MM.1S (cell line): ENCODE data around the gene CRTC2.

ENCODE experiments used
- DNase-seq: peaks from one replicate; pipeline ENCODE4 v3.0.0-alpha.2; 2015
- H2AFZ ChIP-seq: fragments of 300-600 bp; sonication (generic); 2 replicates; pipeline ENCODE4 v1.6.0; 2016; ENCODE audit warnings: antibody characterized with exemption, low read length
- H3F3A ChIP-seq: fragments of 300-600 bp; sonication (generic); 2 replicates; pipeline ENCODE4 v1.6.1; 2016; ENCODE audit warnings: mild to moderate bottlenecking, antibody characterized with exemption, low read length, moderate library complexity, mixed read lengths; ENCODE audit not compliant: insufficient read depth
- H3K27ac ChIP-seq: fragments of 300-600 bp; sonication (generic); 2 replicates; pipeline ENCODE4 v1.5.1; 2016; ENCODE audit warnings: mild to moderate bottlenecking, low read length
- H3K27me3 ChIP-seq: fragments of 300-600 bp; sonication (generic); replicated peaks from 2 replicates; pipeline ENCODE4 v1.6.0; 2016; ENCODE audit warnings: low read length; ENCODE audit not compliant: insufficient read depth
- H3K36me3 ChIP-seq: fragments of 300-600 bp; sonication (generic); replicated peaks from 2 replicates; pipeline ENCODE4 v1.6.1; 2016; ENCODE audit warnings: mild to moderate bottlenecking, low read length, mixed read lengths; ENCODE audit not compliant: insufficient read depth
- H3K4me1 ChIP-seq: fragments of 300-600 bp; sonication (generic); 2 replicates; pipeline ENCODE4 v1.6.1; 2016; ENCODE audit warnings: low read length, mixed read lengths
- H3K4me2 ChIP-seq: fragments of 300-600 bp; sonication (generic); 2 replicates; pipeline ENCODE4 v1.6.0; 2016; ENCODE audit warnings: low read depth, low read length
- H3K4me3 ChIP-seq: fragments of 300-600 bp; sonication (generic); 2 replicates; pipeline ENCODE4 v1.5.1; 2016; ENCODE audit warnings: low read length, mixed read lengths
- H3K79me2 ChIP-seq: fragments of 300-600 bp; sonication (generic); 2 replicates; pipeline ENCODE4 v1.6.1; 2016; ENCODE audit warnings: mixed run types, low read length, mixed read lengths
- H3K9ac ChIP-seq: fragments of 300-600 bp; sonication (generic); 2 replicates; pipeline ENCODE4 v1.6.1; 2016; ENCODE audit warnings: low read length, mixed read lengths
- H3K9me2 ChIP-seq: fragments of 300-600 bp; sonication (generic); replicated peaks from 2 replicates; pipeline ENCODE4 v1.6.1; 2016; ENCODE audit warnings: mild to moderate bottlenecking, low read length, mixed read lengths; ENCODE audit not compliant: insufficient read depth
- H3K9me3 ChIP-seq: fragments of 300-600 bp; sonication (generic); replicated peaks from 2 replicates; pipeline ENCODE4 v1.6.1; 2016; ENCODE audit warnings: mild to moderate bottlenecking, low read length, mixed read lengths; ENCODE audit not compliant: insufficient read depth
- H4K20me1 ChIP-seq: fragments of 300-600 bp; sonication (generic); 2 replicates; pipeline ENCODE4 v1.6.1; 2016; ENCODE audit warnings: mild to moderate bottlenecking, low read length, moderate library complexity, mixed read lengths; ENCODE audit not compliant: insufficient read depth
- CTCF ChIP-seq: fragments of 300-600 bp; sonication (generic); IDR thresholded peaks from 2 replicates; pipeline ENCODE4 v1.5.1; 2016; ENCODE audit warnings: antibody characterized with exemption, low read length, mixed read lengths
- EZH2 ChIP-seq: fragments of 300-600 bp; sonication (generic); optimal IDR thresholded peaks from 2 replicates; pipeline ENCODE3; 2017; ENCODE audit warnings: low read depth, mild to moderate bottlenecking, antibody characterized with exemption, low read length, mixed read lengths
- EZH2phosphoT487 ChIP-seq: fragments of 300-600 bp; sonication (generic); IDR thresholded peaks from 2 replicates; pipeline ENCODE4 v1.6.1; 2018; ENCODE audit warnings: antibody characterized with exemption, low read length

CRTC2 gene

DNA sequence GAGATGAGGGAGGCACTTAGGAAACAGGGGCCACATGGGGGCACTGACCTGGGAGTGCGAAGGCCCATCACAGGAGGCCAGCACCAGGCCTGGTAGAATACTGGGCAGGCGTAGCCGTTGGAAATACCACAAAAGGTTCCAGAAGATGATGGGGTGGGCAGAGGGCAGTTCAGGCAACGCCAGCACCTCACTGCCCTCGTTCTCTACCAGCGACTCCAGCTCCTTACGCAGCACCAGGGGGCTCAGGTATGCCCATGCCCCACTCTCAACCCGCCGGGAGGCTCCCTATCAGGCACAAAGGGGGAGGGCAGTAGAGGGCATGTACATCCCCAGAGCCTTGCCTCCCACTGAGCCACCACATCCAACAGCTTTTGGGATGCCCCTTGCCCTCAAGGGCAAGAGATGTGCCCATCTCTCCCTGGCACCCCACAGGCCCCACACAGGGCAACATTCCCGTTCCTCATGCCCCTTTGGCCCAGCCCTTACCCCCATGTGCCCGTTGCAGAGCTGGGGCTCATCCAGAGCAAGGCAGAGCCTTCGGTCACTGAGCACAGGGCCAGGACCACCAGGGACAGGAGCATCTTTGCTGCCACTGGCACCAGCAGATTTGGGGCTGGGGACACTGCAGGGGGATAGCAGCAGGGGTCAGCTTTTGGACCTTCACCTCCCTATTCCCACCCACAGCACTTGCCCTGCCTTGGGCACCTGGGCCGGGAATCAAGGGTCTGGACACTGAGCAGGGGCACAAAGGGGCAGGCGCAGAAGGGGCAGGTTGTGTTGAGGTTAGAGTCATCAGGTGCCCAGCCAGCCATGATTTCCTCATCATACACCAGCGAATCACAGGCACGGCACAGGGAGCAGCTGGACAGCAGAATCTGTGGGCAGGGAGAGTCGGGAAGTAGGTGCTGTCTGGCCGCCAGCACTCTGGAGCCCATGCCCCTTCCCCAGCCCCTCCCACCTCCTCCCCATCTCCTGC lies 26.0 kb downstream of the CRTC2 start:
- H3K27me3 ChIP-seq: no peaks in the 10 kb centered on the region
- H3K79me2 ChIP-seq: no peaks in the 10 kb centered on the region
- H3F3A ChIP-seq: peaks cover 5% of the 10 kb centered on the region; the same call in 1 of the 2 replicates
- H2AFZ ChIP-seq: no peak overlapping the region
- DNase-seq: no peak
- TF ChIP-seq CTCF: no peak
- TF ChIP-seq EZH2phosphoT487: no peak
- no peak for TF ChIP-seq EZH2
- no peaks in the 10 kb centered on the region for H3K4me1 ChIP-seq
- no peaks in the 10 kb centered on the region for H4K20me1 ChIP-seq
- no peaks in the 10 kb centered on the region for H3K9me3 ChIP-seq
- H3K4me2 ChIP-seq: no peak overlapping the region
- H3K9ac ChIP-seq: no peak overlapping the region
- H3K9me2 ChIP-seq: no peaks in the 10 kb centered on the region
- no peaks in the 10 kb centered on the region; the same call in none of the 2 replicates for H3K36me3 ChIP-seq
- no peak overlapping the region for H3K4me3 ChIP-seq
- no peak overlapping the region for H3K27ac ChIP-seq

DNA sequence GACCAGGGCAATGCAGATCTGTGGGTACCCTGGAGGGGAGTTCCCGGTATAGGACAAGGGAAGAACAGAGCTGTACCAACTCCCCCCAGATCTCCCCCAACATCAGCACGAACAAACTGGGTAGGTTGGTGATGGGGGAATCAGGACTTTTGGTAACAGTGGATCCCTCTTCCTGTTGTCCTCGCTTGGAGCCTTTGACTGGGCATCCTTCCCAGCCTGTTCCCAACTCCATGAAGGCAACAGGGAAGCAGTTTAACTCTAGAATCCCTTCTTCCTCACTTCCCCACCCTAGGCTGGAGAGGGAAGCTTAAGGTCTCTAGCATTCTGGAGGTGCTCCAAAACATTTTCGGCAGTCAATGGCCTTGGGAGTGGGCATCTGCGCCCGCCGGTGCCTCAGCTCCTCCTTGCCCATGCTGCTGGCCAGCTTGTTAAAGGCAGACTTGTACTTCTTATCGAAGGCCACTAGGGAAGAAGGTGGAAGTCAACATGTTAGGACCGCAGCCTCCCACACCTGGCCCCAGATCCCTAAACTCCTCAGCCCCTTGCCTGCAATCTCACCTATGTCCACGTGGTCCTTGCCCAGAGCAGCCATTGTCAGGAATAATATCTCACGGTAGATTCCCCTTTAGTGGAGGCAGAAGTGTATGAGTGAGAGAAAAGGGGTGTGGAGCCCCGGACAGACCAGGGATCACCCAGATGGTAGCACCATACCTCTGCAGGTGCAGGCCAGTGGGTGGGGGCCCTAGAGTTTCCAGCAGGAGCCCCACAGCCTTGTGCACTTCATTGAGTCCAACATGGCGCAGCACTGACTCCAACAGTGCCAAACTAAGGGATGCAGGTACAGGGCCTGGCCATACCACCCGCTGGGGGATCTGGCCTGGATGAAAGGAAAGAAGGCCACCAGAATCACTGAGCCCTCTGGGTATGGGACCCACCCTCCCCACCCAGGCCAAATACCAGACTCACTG lies 28.1 kb downstream of the CRTC2 start:
- no peaks in the 10 kb centered on the region for H3K36me3 ChIP-seq
- no peak overlapping the region for H2AFZ ChIP-seq
- H3K9ac ChIP-seq: no peak overlapping the region
- H3K9me3 ChIP-seq: no peaks in the 10 kb centered on the region
- H3F3A ChIP-seq: peaks cover 14% of the 10 kb centered on the region; the same call in 1 of the 2 replicates
- no peaks in the 10 kb centered on the region for H3K9me2 ChIP-seq
- H3K27me3 ChIP-seq: no peaks in the 10 kb centered on the region
- no peak for DNase-seq
- H3K4me1 ChIP-seq: no peaks in the 10 kb centered on the region
- TF ChIP-seq EZH2 (no peak), EZH2phosphoT487 (no peak)
- H3K4me2 ChIP-seq: no peak overlapping the region
- H3K4me3 ChIP-seq: no peak overlapping the region
- H4K20me1 ChIP-seq: no peaks in the 10 kb centered on the region
- H3K79me2 ChIP-seq: no peaks in the 10 kb centered on the region
- no peak overlapping the region for H3K27ac ChIP-seq

- no peaks in the 10 kb centered on the region for H3K4me1 ChIP-seq
- no peaks in the 10 kb centered on the region for H3K9me2 ChIP-seq
- no peak overlapping the region for H2AFZ ChIP-seq
- no peaks in the 10 kb centered on the region for H3K27me3 ChIP-seq
- H3K27ac ChIP-seq: no peak overlapping the region
- H3K9me3 ChIP-seq: no peaks in the 10 kb centered on the region
- H4K20me1 ChIP-seq: no peaks in the 10 kb centered on the region
- TF ChIP-seq EZH2phosphoT487 (no peak), EZH2 (no peak), CTCF (no peak)
- no peak overlapping the region for H3K4me3 ChIP-seq
- no peak for DNase-seq
- H3K79me2 ChIP-seq: no peaks in the 10 kb centered on the region
- H3K9ac ChIP-seq: no peak overlapping the region
- no peaks in the 10 kb centered on the region for H3K36me3 ChIP-seq
- H3F3A ChIP-seq: peaks cover 14% of the 10 kb centered on the region; the same call in 1 of the 2 replicates
- H3K4me2 ChIP-seq: no peak overlapping the region
Measured at GRCh38 chr1:153929426-153929825, 29.0 kb downstream of the CRTC2 start.
